ENCODE measurements around the gene MSANTD1. TPM values are rescaled to one million over a fixed set of nuclear protein-coding genes. Genes with fewer than 3 reads are reported as not detected.

Gene MSANTD1
- total and polyA plus RNA-seq, 4 donors = 0.05 to 1.2 (median 0.23) TPM; not detected in 1

GRCh38 chr4:3263876-3264193, 14.9 kb downstream of the MSANTD1 start (continued):
- TF ChIP-seq EGR1 (IDR thresholded peaks at IDR 0.05; ENCODE audit: low read depth in 2 of 2) (no peak), HNF4A (conservative IDR thresholded peaks at IDR 0.05) (no peak), RAD21 (IDR thresholded peaks at IDR 0.05) (no peak), RXRA (IDR thresholded peaks at IDR 0.05) (no peak), YY1 (IDR thresholded peaks at IDR 0.05) (no peak), NR2F2 (IDR thresholded peaks at IDR 0.05) (no peak), SP1 (IDR thresholded peaks at IDR 0.05) (no peak), JUND (IDR thresholded peaks at IDR 0.05) (no peak), TAF1 (conservative IDR thresholded peaks at IDR 0.05) (no peak), FOXA1 (IDR thresholded peaks at IDR 0.05) (no peak)
- TF ChIP-seq, protein P1, sequence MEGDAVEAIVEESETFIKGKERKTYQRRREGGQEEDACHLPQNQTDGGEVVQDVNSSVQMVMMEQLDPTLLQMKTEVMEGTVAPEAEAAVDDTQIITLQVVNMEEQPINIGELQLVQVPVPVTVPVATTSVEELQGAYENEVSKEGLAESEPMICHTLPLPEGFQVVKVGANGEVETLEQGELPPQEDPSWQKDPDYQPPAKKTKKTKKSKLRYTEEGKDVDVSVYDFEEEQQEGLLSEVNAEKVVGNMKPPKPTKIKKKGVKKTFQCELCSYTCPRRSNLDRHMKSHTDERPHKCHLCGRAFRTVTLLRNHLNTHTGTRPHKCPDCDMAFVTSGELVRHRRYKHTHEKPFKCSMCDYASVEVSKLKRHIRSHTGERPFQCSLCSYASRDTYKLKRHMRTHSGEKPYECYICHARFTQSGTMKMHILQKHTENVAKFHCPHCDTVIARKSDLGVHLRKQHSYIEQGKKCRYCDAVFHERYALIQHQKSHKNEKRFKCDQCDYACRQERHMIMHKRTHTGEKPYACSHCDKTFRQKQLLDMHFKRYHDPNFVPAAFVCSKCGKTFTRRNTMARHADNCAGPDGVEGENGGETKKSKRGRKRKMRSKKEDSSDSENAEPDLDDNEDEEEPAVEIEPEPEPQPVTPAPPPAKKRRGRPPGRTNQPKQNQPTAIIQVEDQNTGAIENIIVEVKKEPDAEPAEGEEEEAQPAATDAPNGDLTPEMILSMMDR (IDR thresholded peaks at IDR 0.05; ENCODE audit: low read depth, low read length, missing input control) = no peak

DNA sequence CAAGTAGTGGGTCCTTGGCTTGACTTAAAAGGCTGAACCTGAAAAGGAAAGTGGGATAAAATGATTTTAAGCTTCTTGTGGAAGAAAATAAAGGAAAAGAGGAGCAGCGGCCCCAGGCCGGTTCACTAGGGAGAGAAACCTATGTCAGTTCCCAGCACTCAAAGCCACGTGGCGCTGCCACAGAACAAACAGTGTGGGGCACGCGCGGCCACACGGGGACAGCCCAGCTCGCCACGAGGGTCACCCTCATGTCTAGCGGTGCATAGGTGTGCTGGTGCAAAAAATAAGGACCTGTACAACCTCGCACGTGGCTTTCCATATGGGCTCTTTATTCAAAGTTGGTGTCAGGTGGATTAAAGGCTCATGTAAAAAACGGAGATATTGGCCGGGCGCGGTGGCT, 17.1 kb downstream of the MSANTD1 start:
- H3K36me3 ChIP-seq (ENCODE audit: control insufficient read depth in 4 of 4, insufficient read depth in 3 of 4, low read depth in 1 of 4, low read length in 3 of 4) = no peaks in the 10 kb centered on the region
- H3K9ac ChIP-seq (ENCODE audit: low read depth in 1 of 2, low read length in 2 of 2) = no peak overlapping the region
- 96% methylated on average over 17 of the region's 17 CpGs for WGBS
- TF ChIP-seq ZBTB33 (IDR thresholded peaks at IDR 0.05) (no peak), HNF4A (conservative IDR thresholded peaks at IDR 0.05) (no peak), RXRA (IDR thresholded peaks at IDR 0.05) (no peak), HNF4G (IDR thresholded peaks at IDR 0.05) (no peak), JUND (IDR thresholded peaks at IDR 0.05) (no peak), YY1 (IDR thresholded peaks at IDR 0.05) (no peak)
- TF ChIP-seq, protein P2, sequence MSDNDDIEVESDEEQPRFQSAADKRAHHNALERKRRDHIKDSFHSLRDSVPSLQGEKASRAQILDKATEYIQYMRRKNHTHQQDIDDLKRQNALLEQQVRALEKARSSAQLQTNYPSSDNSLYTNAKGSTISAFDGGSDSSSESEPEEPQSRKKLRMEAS (IDR thresholded peaks at IDR 0.05) = no peak
- no peak for DNase-seq (ENCODE audit: low spot score)
- H3K4me3 ChIP-seq (ENCODE audit: low read depth in 1 of 3, low read length in 3 of 3) = no peak overlapping the region
- H3K9me3 ChIP-seq (ENCODE audit: control insufficient read depth in 4 of 4, low read length in 3 of 4) = no peaks in the 10 kb centered on the region
- no peak overlapping the region for H3K27ac ChIP-seq (ENCODE audit: low read depth in 1 of 2, low read length in 2 of 2)
- no peaks in the 10 kb centered on the region for H3K27me3 ChIP-seq (ENCODE audit: control insufficient read depth in 4 of 4, insufficient read depth in 4 of 4, low read length in 3 of 4)
- H3K4me1 ChIP-seq (ENCODE audit: control insufficient read depth in 4 of 4, insufficient read depth in 4 of 4, low read length in 3 of 4) = no peaks in the 10 kb centered on the region

DNA sequence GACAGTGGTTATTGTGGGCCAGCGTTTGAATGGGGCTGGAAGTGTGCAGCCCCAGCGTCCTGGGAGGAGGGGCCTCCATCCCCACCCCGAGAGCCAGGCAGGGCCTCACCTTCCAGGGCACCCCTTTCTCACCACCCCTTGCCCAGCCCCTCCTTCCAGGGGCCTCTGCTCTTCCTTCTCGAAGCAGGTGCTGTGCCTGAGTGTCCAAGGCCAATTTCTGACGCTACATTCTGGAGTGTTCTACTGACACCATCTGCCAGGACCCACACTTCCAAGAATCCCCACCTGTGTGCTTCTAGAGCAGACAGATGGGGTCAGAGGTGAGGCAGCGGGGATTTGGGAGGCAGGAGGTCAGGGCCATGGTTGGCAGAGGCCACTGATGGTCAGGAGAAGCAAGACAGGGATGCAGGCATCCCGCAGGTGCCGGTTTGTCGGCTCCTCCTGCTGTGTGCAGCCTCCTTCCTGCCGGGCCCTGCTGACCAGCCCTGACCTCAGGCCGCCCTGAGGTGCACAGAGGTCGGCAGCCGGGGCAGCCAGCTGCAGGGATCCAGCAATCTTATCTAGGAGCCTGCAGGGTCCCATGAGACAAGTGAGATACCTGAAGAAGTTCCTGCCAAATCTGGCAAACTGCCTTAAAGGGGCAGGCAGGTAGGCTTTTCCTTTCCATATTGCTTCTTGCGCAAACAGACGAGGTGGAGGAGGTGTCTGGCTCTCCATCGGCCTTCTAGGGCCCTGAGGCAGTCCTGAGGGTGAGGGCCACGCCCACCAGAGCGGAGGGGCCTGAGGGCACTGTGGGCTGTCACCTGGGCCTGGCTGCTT, 18.8 kb downstream of the MSANTD1 start:
- TF ChIP-seq RAD21 (IDR thresholded peaks at IDR 0.05) (no peak), SP1 (IDR thresholded peaks at IDR 0.05) (no peak), TAF1 (conservative IDR thresholded peaks at IDR 0.05) (no peak)
- H3K4me1 ChIP-seq (ENCODE audit: control insufficient read depth in 4 of 4, insufficient read depth in 4 of 4, low read length in 3 of 4) = no peaks in the 10 kb centered on the region
- H3K4me3 ChIP-seq (ENCODE audit: low read depth in 1 of 3, low read length in 3 of 3) = no peak overlapping the region
- H3K27me3 ChIP-seq (ENCODE audit: control insufficient read depth in 4 of 4, insufficient read depth in 4 of 4, low read length in 3 of 4) = no peaks in the 10 kb centered on the region
- no peak for DNase-seq (ENCODE audit: low spot score)
- no peak overlapping the region for H3K27ac ChIP-seq (ENCODE audit: low read depth in 1 of 2, low read length in 2 of 2)
- no peak overlapping the region for H3K9ac ChIP-seq (ENCODE audit: low read depth in 1 of 2, low read length in 2 of 2)
- 85% methylated on average over 18 of the region's 18 CpGs for WGBS
- no peaks in the 10 kb centered on the region for H3K36me3 ChIP-seq (ENCODE audit: control insufficient read depth in 4 of 4, insufficient read depth in 3 of 4, low read depth in 1 of 4, low read length in 3 of 4)
- no peaks in the 10 kb centered on the region for H3K9me3 ChIP-seq (ENCODE audit: control insufficient read depth in 4 of 4, low read length in 3 of 4)
